Measurements from ENCODE around the gene PSTK.
A peak's percentile ranks its signal among the peaks of the same experiment; 100 is the strongest.

PSTK gene, protein sequence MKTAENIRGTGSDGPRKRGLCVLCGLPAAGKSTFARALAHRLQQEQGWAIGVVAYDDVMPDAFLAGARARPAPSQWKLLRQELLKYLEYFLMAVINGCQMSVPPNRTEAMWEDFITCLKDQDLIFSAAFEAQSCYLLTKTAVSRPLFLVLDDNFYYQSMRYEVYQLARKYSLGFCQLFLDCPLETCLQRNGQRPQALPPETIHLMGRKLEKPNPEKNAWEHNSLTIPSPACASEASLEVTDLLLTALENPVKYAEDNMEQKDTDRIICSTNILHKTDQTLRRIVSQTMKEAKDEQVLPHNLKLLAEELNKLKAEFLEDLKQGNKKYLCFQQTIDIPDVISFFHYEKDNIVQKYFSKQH

DNA sequence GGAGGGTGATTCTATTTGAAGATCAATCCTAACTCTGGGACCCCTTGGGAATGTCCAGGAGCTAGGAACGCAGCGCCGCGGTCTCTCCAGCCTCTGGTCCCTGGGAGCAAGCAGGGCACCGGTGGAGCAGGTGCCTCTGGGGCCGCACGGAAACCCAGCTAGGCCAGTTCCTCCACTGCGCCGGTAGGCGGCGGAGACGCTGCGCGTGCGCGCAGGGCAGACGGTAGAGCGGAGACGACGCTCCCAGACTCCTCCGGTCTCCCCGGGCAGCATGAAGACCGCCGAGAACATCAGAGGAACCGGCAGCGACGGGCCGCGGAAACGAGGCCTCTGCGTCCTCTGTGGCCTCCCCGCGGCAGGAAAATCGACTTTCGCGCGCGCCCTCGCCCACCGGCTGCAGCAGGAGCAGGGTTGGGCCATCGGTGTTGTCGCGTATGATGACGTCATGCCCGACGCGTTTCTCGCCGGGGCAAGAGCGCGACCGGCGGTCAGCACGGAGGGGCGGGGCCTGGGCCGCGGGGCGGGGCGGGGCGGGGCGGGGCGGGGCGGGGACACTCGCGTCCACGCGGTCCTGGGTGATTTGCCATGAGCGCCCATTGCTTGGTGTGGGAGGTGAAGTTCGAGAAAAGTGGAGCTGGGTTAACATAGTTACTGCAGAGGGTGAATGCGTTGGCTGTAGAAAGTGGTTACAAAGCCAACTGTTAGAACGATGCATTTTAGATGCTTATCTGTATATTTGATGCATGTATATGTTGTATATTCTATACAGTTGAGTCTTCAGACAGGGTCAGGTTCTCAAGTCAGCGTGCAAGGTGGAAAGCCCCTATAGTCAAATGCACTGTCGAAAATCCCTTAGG lies at the start of gene PSTK:
TSS of gene PSTK (plus strand) at position 193 of the 857 bp plus-strand sequence. CDS start at position 272, 79 bp downstream.
- peak; percentile 86 for DNase-seq

DNA sequence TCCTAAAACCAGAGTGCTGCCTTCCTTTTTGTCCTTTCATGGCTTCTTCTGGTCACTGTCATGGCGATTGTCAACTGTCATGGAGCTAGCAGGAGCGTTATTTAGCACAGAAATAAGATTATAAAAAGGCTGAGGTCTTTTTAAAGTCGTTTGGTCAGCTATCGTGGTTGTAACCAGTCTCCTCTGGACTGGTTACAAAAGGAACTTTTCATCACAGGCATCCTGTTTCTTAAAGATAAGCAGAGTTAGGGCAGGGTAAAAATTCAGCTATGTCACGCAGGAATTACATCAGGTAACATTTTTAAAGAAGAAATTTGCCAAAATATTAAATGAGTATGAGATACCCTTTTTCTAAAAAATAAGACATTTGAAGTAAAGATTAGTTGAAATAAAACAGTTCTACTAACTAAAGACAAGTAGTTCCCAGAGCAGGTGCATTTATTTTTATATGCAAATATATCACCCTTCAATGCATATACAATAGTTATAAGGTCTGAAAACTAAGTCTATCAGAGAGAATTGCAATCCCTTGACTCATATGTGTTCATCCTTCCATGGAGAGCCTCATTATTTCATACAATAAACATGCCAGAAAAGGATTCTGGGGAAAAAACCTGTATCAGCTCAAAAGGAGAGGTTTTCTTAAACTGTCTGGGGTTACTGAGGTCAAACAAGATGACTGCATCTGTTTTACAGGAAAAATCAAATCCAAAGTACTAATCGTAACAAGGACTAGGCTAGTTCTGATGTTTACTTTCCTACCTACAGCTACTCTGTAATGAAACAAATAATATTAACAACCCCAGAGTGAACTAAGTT lies 48.9 kb upstream of the PSTK start:
- DNase-seq: no peak

DNA sequence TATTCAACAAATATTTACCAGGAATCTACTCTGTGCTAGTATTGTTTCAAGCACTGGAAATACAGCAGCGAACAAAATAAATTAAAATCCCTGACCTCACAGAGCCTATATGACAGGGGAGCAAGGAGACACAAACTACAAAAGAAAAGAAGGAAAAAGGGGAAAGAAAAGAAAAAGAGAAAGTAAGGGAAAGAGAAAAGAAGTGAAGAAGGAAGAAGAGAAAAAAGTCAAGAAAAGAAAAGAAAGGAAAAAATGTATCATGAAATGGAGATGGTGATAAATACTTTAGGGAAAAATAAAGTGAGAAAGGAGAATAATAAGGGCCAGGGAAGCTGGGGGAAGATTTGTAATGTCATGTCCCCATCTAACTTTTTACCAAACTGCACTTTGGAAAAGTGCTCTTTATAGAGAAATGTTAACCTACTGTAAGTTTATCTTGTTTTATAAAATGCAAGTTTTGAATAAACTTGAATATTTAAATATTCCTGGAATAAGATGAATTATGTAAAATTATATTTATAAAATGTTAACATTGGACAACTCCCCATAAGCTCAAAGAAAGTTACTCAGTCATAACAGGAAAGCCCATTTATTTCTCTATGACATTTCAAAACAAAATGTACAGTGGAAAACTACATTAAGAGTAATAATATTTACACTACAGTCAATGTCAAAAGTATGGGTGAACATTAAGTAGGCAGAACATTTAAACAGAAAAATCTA lies 40.9 kb upstream of the PSTK start:
- DNase-seq: no peak

DNA sequence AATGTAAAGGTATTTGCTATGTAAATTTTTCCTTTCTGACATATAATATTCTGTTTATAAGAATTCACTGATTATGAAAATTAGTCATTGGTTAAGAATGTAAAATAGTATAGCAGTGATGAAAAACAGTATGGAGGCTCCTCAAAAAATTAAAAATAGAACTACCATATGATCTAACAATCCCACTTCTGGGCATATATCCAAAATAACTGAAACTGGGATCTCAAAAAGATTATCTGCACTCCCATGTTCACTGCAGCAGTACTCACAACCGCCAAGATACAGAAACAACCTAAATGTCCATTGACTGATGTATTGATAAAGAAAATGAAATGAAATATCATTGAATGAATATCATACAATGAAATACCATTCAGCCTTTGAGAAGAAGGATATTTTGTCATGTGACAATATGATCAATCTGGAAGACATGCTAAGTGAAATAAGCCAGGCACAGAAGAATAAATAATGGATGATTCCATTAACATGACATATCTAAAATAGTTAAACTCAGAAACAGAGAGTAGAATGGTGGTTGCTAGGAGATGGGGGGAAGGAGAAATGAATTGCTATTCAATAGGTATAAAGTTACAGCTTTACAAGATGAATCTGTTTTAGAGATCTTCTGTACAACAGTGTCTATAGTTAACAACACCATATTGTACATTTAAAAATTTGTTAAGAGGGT lies 40.2 kb upstream of the PSTK start:
- no peak for DNase-seq

DNA sequence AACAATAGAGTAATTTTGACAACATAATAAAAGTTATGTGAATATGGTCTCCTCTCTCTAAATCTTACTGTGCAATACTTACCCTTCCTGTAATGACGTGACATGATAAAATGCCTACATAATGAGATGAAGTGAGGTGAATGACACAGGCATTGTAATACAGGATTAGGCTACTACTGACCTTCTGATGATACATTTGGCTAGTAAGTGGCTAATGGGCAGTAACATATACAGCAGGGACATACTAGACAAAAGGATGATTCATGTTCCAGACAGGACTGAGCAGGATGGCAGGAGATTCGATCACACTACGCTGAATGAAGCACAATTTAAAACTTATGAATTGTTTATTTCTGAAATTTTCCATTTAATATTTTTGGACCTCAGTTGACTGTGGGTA lies 30.9 kb upstream of the PSTK start:
- DNase-seq: no peak

DNA sequence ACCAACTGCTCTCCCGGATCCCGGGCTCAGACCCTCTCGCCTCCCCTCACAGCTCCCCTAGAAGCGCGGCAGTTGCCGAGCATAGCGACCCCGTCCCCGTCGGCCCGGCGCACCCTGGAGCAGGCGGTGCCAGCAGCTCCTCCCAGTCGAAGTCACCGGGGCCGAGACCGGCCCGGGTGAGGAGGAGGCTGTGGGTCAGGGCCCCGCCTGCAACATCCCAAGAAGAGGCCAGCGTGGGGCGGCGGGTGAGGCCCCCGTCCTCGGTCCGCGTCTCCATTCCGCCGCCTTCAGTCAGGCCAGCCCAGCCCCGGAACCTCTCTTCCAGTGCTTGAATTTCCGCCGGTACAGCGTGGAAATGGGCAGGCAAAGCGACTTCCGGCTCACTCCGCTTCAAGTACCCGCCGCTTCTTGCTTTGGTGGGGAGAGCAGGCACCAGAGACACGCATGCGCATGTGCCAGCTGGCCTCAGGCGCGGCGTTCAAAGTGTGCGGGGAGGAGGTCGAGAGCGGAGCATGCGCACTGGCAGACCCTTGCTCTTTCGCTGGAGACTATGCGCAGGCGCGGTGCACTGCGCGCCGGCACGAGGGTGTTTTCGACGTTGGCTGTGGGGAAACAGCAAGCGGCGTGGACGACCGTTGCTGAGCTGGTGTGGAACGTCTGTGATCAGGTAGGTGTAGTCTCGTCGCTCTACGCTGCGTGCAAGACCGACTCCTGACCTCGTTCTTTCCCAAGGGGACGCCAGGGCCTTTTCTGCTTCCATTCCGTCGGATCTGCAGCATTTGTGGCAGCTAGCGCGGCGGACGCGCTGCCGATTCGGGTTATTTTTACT lies 26.1 kb upstream of the PSTK start, which contains the start of gene C10orf88:
TSS of gene C10orf88 (minus strand) at position 326 of the 829 bp plus-strand sequence. CDS start at position 277, 49 bp downstream.
- peak; percentile 95 for DNase-seq

DNA sequence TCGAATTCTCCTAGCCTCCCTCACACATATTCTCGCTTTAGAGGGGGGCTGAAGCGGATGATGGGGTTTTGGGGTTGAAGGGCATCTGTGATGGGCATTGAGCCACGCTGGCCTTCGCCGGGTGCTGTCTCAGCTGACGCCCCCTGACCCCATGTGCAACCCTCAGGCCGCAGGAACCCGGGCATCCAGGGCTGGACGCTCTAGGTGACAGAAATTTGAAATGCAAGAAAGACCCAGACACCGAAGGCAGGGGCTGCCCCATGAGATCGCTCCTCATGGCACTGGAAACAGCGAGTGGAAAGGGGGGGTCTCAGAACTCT lies 25.5 kb upstream of the PSTK start:
- no peak for DNase-seq

DNA sequence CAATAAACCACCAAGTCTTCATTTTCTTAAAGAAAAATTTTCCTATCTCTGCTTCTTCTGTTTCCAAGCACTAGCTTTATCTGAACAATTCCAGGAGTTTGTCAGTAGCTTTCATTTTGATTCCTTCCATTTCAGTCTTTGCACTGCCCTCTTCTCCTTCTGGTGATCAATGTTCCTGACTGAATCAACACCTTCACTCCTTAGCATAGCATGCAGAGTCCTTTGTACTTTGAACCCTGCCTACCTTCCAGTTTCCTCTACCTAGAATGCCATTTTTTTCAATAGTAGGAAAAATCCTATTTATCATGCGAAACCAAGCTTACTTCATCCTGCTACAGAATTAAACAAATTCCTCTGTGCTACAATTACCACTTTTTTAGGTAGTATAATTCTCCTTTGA lies 24.3 kb upstream of the PSTK start:
- DNase-seq: no peak

DNA sequence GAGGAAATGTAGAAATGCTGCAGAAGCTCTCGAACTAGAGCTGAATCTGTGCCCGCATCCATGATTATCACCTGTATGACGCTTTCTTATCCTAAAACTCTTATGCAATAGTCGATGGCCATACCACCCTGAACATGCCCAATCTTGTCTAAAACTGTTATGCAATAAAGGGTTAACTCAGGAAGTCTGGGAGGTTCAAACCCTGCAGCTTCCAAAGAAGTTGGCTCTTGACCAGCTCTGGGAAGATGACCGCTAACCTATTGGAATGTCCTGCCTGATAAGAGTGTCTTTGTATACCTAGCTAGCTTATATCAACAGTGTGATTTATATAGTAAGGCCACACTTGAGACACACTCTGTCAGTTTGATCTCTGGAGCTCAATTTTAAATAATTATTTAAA lies 22.7 kb upstream of the PSTK start:
- DNase-seq: no peak

DNA sequence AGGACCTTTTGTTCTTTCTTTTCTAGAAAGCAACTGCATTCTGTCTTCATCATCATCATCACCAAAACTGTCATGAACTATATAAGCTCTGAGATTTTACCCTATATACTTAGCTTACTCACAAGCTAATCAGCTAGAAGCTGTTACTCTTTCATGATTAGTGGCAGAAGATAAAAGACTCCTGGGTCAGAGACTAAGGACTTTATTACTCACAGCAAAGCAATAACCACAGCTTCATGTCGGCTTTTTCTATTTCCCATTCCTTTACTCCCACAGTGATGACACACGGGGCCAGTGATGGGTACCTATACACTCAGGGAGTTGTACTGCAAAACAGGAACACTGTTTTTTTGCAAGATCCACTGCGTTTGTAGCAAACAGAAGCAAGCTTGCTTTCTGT lies 17.8 kb upstream of the PSTK start:
- no peak for DNase-seq

DNA sequence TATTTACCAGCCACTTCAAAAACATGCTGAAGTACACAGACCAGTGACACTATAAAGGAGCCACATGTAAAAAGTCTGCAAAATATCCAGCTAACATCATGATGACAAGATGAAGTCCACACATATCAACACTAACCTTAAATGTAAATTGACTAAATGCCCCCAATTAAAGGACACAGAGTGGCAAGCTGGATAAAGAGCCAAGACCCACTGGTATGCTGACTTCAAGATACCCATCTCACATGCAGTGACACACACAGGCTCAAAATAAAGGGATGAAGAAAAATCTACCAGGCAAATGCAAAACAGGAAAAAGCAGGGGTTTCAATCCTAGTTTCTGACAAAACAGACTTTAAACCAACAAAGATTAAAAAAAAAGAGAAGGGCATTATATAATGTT lies 13.3 kb upstream of the PSTK start:
- DNase-seq: no peak

DNA sequence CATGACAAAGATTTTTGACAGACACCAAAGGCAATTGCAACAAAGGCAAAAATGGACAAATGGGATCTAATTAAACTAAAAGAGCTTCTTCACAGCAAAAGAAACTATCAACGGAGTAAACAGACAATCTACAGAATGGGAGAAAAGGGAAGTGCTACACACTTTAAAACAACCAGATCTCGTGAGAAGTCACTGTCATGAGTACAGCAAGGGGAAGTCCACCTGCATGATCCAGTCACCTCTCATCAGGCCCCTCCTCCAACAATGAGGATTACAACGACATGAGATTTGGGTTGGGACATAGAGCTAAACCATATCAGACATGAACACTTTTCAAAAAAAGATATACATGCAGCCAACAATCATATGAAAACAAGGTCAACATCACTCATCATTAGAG lies 11.5 kb upstream of the PSTK start:
- DNase-seq: no peak

DNA sequence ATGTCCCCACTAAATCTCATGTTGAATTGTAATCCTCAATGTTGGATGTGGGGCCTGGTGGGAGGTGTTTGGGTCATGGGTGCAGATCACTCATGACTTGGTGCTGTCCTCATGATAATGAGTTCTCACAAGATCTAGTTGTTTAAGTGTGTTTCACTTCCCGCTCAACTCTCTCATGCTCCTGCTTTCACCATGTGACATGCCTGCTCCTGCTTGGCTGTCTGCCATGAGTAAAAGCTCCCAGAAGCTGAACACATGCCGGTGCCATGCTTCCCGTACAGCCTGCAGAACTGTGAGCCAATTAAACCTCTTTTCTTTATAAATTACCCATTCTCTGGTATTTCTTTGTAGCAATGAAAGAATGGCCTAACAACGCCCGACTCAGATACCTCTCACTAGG lies 6.2 kb upstream of the PSTK start:
- DNase-seq: no peak

DNA sequence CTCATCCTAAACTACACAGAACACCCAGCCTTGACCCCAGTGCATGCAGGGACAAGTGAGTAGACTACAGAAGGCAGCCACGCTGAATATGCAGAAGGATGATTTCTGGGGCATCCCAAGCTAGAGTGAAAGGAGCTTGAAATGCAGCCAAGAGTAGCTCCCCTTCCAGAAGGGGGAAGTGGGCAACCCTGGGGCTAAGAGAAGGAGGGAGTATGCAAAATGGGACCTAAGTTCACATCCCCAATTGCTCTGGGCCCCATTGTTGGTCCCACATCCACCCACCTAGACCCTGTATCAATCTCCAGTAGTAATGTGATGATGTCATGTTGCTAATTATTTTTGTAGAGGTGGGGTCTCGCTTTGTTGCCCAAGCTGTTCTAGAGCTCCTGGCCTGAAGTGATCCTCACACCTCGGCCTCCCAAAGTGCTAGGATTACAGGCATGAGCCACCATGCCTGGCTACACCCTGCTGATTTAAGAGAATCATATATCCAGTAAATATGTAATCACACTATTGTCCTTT lies 5.6 kb upstream of the PSTK start:
- no peak for DNase-seq

DNA sequence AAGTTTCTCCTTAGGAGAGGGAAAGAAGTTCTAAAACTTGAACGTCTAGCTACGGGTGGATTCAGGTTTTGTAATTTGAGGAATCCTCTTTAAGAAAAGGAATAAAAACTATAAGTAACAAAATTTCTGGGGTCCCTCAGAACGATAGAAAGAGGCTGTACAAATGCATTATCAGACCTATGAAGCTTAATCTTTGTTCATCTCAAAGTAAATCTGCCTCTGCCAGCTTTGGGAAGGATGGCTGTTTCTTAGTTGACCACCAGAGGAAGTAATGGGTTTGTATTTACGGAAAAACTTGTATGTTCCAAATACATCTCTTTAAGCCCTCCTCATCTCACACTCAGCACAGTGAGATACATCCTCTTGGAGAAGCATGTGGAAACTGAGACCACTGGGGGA lies 864 bp downstream of the PSTK start:
- no peak for DNase-seq

DNA sequence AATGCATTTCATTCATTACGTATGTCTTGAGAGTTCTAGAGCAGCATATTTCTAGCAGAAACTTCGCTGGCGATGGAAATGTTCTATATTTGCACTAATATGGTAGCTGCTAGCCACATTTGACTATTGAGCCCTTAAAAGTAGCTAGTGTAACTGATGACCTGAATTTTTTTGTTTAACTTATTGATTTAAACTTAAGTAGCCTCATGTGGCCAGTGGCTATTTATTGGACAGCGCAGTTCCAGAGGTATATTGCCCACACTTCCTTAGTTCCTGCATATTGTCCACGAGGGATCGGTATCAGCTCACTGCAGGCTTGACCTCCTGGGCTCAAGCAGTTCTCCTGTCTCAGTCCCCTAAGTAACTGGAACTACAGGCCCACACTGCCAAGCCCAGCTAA lies 3.7 kb downstream of the PSTK start:
- no peak for DNase-seq

DNA sequence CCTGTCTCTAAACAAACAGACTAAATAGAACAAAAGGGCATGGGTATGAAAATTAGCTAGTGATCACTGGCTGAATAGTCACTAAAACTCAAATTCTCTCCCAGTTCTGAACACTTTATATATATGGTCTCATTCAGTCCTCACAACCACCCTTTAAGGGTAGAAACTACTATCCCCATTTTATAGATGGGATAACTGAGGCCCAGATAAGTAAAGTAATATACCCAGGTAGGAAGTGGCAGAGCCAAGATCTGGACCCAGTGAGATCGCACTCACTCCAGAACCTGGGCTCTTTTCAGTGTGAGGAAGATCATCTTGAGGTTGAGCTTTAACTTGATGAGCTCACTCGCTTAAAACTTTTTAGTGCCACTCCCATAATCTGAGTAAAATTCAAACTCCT lies 4.5 kb downstream of the PSTK start:
- no peak for DNase-seq

DNA sequence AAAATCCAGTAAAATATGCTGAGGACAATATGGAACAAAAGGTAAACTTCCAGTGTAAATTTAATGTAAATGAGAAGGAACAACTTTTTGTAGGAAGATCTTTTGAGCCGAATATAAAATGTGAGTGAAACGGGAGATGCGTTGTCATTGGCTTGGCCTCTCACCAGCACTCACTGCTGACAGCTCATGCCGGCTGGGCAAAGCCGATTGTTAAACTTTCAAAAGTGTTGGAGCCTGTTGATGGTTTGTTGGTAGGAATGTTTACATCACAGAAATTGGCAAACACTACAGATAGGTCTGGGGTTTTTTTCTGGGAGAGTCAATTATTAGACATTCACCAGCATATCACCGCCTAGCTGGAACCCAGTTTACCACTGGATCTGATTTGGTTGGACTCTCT lies 6.1 kb downstream of the PSTK start:
- no peak for DNase-seq

DNA sequence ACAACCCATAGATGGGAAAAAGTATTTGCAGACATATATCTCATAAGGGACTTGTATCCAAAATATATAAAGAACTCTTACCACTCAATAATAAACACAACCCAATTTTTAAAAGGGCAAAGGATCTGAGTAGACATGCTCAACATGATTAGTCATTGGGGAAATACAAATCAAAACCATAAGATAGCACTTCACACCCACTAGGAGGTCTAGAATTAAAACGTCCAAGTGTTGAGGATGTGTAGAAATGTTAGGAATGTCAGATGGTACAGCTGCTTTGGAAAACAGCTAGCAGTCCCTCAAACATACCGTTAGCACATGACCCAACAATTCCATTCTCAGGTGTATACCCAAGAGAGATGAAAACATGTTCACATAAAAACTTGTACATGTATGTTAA lies 8.3 kb downstream of the PSTK start:
- no peak for DNase-seq

DNA sequence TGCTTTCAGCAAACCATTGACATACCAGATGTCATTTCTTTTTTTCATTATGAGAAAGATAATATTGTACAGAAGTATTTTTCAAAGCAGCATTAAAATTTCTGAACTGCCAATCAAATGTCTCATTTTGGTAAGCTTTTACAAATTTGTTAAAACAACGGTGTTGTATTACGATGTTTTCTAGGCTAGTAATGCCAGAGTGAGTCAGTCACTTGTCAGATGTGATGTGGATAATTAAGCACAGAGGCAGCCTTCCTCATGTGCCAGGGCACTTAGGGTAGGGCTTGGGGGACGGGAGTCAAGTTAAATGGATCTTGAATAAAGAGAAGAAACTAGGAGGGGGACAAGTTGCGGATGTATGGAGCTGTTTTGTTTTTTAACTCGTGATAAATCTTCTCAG lies 10.1 kb downstream of the PSTK start:
- DNase-seq: no peak

DNA sequence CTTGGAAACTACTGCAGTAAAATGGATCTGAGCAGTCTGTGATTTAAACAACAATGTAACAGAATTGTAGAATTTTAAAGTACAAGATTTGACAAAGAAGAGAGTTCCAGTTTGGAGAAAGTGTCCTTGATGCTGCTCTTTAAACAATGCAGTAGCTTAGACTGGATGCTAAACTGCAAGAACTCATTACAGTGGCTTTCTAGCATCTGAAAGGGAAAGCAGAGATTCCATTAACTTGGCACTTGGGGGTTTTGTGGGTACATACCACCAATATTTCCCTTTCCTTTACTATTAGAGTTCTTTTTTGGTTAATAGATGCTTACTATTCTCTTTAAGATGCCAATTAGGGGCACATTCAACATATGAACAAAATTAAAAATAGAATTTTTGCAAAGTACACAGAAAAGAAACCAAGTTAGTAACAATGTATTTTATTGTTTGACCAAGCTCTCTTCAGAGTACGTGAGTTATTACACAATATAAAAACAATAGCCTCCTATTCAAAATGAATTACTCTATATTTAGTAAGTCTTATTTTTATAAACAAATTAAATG lies 11.9 kb downstream of the PSTK start:
- DNase-seq: no peak
